Fibroblast of lung (primary cell): ENCODE results near the gene GPR173. TPM values are rescaled to one million over a fixed set of nuclear protein-coding genes. Genes with fewer than 3 reads are reported as not detected.

Experiments used
- DNase-seq, 2 donors: peaks; one replicate each; pipeline versions ENCODE4 v3.0.0 to v3.0.0-alpha.2; 2010; ENCODE audit warnings: low read depth in 2 of 2
- H2AFZ ChIP-seq: 2 replicates; pipeline ENCODE4 v1.5.1; 2012; ENCODE audit warnings: low read length, control low read depth, inconsistent platforms
- H3K27ac ChIP-seq: 2 replicates; pipeline ENCODE4 v1.5.1; 2011; ENCODE audit warnings: low read length, control low read depth; ENCODE audit not compliant: insufficient read depth
- H3K27me3 ChIP-seq: 2 replicates; pipeline ENCODE4 v1.5.1; 2011; ENCODE audit warnings: mild to moderate bottlenecking, low read length; ENCODE audit not compliant: control insufficient read depth, insufficient read depth
- H3K36me3 ChIP-seq: 2 replicates; pipeline ENCODE4 v1.5.1; 2011; ENCODE audit warnings: low read length; ENCODE audit not compliant: control insufficient read depth, insufficient read depth
- H3K4me1 ChIP-seq: 2 replicates; pipeline ENCODE4 v1.5.1; 2011; ENCODE audit warnings: low read length; ENCODE audit not compliant: control insufficient read depth, insufficient read depth; ENCODE audit errors: extremely low read depth
- H3K4me2 ChIP-seq: 2 replicates; pipeline ENCODE4 v1.5.1; 2011; ENCODE audit warnings: low read length, control low read depth; ENCODE audit not compliant: insufficient read depth; ENCODE audit errors: extremely low read depth
- H3K4me3 ChIP-seq, 4 experiments: fragments of 200-600 bp in 1 of 4; sonication (generic) in 1 of 4; replicated peaks in 1 of 4; 2 replicates each; pipeline ENCODE4 v1.5.1; 2011 to 2016; ENCODE audit warnings: low read length in 4 of 4, low read depth in 3 of 4, mild to moderate bottlenecking in 3 of 4, control low read depth in 2 of 4, inconsistent platforms in 1 of 4, mixed read lengths in 1 of 4; ENCODE audit not compliant: insufficient read depth in 1 of 4; ENCODE audit errors: control extremely low read depth in 1 of 4
- H3K79me2 ChIP-seq: 2 replicates; pipeline ENCODE4 v1.5.1; 2012; ENCODE audit warnings: mild to moderate bottlenecking, low read length, inconsistent platforms; ENCODE audit not compliant: control insufficient read depth, insufficient read depth
- H3K9ac ChIP-seq: 2 replicates; pipeline ENCODE4 v1.5.1; 2011; ENCODE audit warnings: mild to moderate bottlenecking, low read length, control low read depth; ENCODE audit not compliant: insufficient read depth
- H3K9me3 ChIP-seq: 2 replicates; pipeline ENCODE4 v1.5.1; 2012; ENCODE audit warnings: low read depth, low read length; ENCODE audit not compliant: control insufficient read depth, insufficient read depth
- H4K20me1 ChIP-seq: 2 replicates; pipeline ENCODE4 v1.5.1; 2011; ENCODE audit warnings: low read length; ENCODE audit not compliant: control insufficient read depth, insufficient read depth; ENCODE audit errors: extremely low read depth
- EZH2 ChIP-seq: IDR thresholded peaks from 2 replicates; pipeline ENCODE4 v1.5.1; 2012; ENCODE audit warnings: low read length, control low read depth, mild to moderate bottlenecking; ENCODE audit errors: missing control alignments
- polyA plus RNA-seq, 2 donors: library from polyadenylated mRNA; depleted of rRNA in 1 of 2; stranded (reverse) in 1 of 2; unstranded in 1 of 2; fragments of >200 nt; gene quantifications; 2 replicates each; pipeline ENCODE4 v1.2.1, GENCODE V29; 2011 to 2012; ENCODE audit warnings: missing spikeins in 1 of 2
- total RNA-seq: library from RNA; depleted of rRNA; stranded (reverse); fragments of >200 nt; gene quantifications from 2 replicates; pipeline ENCODE4 v1.2.1, GENCODE V29; 2014
- TF ChIP-seq, protein P1 (sequence below), 2 donors: IDR thresholded peaks in 1 of 2; conservative IDR thresholded peaks in 1 of 2; 1 replicate in 1 of 2; 2 replicates in 1 of 2; pipeline ENCODE4 v1.5.1; 2011 to 2012; ENCODE audit warnings: low read length in 2 of 2, control low read depth in 1 of 2, inconsistent platforms in 1 of 2, low read depth in 1 of 2, mild to moderate bottlenecking in 1 of 2

GPR173 gene
- total and polyA plus RNA-seq, 2 donors (not counting 1 experiment from before 2014, with no cell fraction given) = 3.9 to 5.6 TPM

DNA sequence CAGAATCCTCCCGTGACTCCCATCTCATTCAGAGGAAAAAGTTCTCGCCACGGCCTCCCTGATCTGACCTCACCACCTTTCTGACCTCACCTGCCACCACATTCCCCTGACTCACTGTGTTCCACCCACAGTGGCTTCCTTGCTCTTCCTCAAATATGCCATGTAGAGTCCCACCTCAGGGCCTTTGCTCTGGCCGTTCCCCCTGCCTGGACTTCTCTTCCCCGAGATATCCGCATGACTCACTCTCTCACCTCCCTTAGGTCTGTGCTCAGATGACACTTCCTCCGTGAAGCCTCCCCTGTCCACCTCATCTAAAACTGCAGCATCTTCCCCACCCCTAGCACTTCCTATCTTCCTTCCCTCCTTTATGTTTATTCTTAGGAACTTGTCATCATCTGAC, 26.4 kb downstream of the GPR173 start:
- TF ChIP-seq, protein P1, sequence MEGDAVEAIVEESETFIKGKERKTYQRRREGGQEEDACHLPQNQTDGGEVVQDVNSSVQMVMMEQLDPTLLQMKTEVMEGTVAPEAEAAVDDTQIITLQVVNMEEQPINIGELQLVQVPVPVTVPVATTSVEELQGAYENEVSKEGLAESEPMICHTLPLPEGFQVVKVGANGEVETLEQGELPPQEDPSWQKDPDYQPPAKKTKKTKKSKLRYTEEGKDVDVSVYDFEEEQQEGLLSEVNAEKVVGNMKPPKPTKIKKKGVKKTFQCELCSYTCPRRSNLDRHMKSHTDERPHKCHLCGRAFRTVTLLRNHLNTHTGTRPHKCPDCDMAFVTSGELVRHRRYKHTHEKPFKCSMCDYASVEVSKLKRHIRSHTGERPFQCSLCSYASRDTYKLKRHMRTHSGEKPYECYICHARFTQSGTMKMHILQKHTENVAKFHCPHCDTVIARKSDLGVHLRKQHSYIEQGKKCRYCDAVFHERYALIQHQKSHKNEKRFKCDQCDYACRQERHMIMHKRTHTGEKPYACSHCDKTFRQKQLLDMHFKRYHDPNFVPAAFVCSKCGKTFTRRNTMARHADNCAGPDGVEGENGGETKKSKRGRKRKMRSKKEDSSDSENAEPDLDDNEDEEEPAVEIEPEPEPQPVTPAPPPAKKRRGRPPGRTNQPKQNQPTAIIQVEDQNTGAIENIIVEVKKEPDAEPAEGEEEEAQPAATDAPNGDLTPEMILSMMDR (conservative IDR thresholded peaks at IDR 0.05 in 1 of 2, IDR thresholded peaks at IDR 0.05 in 1 of 2; ENCODE audit: low read depth in 1 of 2, low read length in 2 of 2) = no peak
- no peak for DNase-seq
- no peaks in the 10 kb centered on the region for H3K79me2 ChIP-seq
- no peak overlapping the region for H3K27ac ChIP-seq
- no peaks in the 10 kb centered on the region for H3K9me3 ChIP-seq
- no peak overlapping the region for H2AFZ ChIP-seq
- no peak overlapping the region for H3K4me2 ChIP-seq
- H3K36me3 ChIP-seq = peaks cover 3% of the 10 kb centered on the region
- no peak overlapping the region for H3K4me3 ChIP-seq
- no peaks in the 10 kb centered on the region for H4K20me1 ChIP-seq
- H3K27me3 ChIP-seq = no peaks in the 10 kb centered on the region
- peaks cover 3% of the 10 kb centered on the region for H3K4me1 ChIP-seq
- no peak overlapping the region for H3K9ac ChIP-seq

DNA sequence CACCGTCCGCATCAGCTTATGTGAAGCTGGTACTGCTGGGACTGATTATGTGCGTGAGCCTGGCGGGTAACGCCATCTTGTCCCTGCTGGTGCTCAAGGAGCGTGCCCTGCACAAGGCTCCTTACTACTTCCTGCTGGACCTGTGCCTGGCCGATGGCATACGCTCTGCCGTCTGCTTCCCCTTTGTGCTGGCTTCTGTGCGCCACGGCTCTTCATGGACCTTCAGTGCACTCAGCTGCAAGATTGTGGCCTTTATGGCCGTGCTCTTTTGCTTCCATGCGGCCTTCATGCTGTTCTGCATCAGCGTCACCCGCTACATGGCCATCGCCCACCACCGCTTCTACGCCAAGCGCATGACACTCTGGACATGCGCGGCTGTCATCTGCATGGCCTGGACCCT, 28.1 kb downstream of the GPR173 start:
- no peak overlapping the region for H3K9ac ChIP-seq
- no peak overlapping the region for H3K4me2 ChIP-seq
- no peaks in the 10 kb centered on the region for H3K27me3 ChIP-seq
- H3K79me2 ChIP-seq = no peaks in the 10 kb centered on the region
- no peak for DNase-seq
- H2AFZ ChIP-seq = no peak overlapping the region
- no peak for TF ChIP-seq EZH2
- H3K36me3 ChIP-seq = peaks cover 3% of the 10 kb centered on the region
- no peaks in the 10 kb centered on the region for H4K20me1 ChIP-seq
- H3K4me3 ChIP-seq = no peak overlapping the region
- no peaks in the 10 kb centered on the region for H3K9me3 ChIP-seq
- no peak overlapping the region for H3K27ac ChIP-seq
- peaks cover 2% of the 10 kb centered on the region for H3K4me1 ChIP-seq

DNA sequence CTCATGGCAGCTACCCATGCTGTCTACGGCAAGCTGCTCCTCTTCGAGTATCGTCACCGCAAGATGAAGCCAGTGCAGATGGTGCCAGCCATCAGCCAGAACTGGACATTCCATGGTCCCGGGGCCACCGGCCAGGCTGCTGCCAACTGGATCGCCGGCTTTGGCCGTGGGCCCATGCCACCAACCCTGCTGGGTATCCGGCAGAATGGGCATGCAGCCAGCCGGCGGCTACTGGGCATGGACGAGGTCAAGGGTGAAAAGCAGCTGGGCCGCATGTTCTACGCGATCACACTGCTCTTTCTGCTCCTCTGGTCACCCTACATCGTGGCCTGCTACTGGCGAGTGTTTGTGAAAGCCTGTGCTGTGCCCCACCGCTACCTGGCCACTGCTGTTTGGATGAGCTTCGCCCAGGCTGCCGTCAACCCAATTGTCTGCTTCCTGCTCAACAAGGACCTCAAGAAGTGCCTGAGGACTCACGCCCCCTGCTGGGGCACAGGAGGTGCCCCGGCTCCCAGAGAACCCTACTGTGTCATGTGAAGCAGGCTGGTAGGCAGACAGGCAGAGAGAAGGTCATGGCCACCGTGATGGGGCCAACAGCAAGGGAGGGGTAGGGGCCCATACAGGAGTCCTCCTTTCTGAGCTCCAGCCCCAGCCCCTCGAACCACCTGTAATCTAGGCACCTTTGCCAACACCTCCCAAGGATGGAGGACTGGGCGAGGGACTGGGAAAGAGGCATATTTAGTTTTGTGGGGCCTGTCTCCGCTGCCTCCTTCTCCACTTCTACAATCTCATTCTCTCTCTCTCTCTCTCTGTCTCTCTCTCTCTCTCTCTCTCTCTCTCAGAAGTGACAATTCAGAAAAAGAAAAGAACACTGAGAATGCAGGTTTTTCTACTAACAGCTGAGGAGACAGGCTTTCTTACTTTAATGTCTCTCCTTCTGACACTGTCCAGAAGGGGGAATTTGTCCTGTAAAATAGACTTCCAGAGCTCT, 28.9 kb downstream of the GPR173 start:
- no peaks in the 10 kb centered on the region for H3K79me2 ChIP-seq
- no peaks in the 10 kb centered on the region for H3K4me1 ChIP-seq
- H3K4me3 ChIP-seq = no peak overlapping the region
- no peak overlapping the region for H3K9ac ChIP-seq
- peaks cover 3% of the 10 kb centered on the region for H3K36me3 ChIP-seq
- H3K27me3 ChIP-seq = no peaks in the 10 kb centered on the region
- H3K27ac ChIP-seq = no peak overlapping the region
- no peaks in the 10 kb centered on the region for H4K20me1 ChIP-seq
- TF ChIP-seq, protein P1 (conservative IDR thresholded peaks at IDR 0.05 in 1 of 2, IDR thresholded peaks at IDR 0.05 in 1 of 2; ENCODE audit: low read depth in 1 of 2, low read length in 2 of 2) = no peak
- TF ChIP-seq EZH2 = no peak
- H2AFZ ChIP-seq = no peak overlapping the region
- DNase-seq = no peak
- H3K9me3 ChIP-seq = no peaks in the 10 kb centered on the region
- no peak overlapping the region for H3K4me2 ChIP-seq
